Endothelial cell of umbilical vein (primary cell): Measurements from ENCODE around the gene TMEM203. TPM values are rescaled to one million over a fixed set of nuclear protein-coding genes. Genes with fewer than 3 reads are reported as not detected.

Experiments
- BruUV-seq: library from RNA; stranded (reverse); fragments of 400-500 nt; replicated peaks from 2 replicates; lab custom pipeline; 2021; lab: Mats Ljungman, UMichigan
- CTCF ChIA-PET: fragments of 300-600, 350-600 bp; sonication (Branson Sonifier 250); formaldehyde crosslinking; loops from one replicate; lab custom pipeline; 2021; ENCODE audit warnings: antibody characterized with exemption, inconsistent platforms; lab: Charles Lee
- POLR2A ChIA-PET: fragments of 300-600, 350-600 bp; sonication (Branson Sonifier 250); formaldehyde crosslinking; loops from one replicate; lab custom pipeline; 2021; ENCODE audit warnings: antibody characterized with exemption, inconsistent platforms; lab: Charles Lee
- DNase-seq: peaks from one replicate; pipeline ENCODE4 v3.0.0-alpha.2; 2011; ENCODE audit warnings: low read depth, low spot score
- FAIRE-seq: peaks from 2 replicates; lab custom pipeline; 2011; peaks lifted over from hg19 to GRCh38; lab: Jason Lieb, UNC
- H2AFZ ChIP-seq: 2 replicates; pipeline ENCODE4 v1.6.0; 2012; ENCODE audit warnings: low read depth, low read length, control low read depth, inconsistent platforms
- H3K27ac ChIP-seq: 2 replicates; pipeline ENCODE4 v1.5.1; 2011; ENCODE audit warnings: low read depth, mild to moderate bottlenecking, control low read depth, low read length, moderate library complexity; ENCODE audit not compliant: insufficient read depth
- H3K27me3 ChIP-seq, 2 experiments: 2 replicates each; pipeline versions ENCODE4 v1.6.0 to v1.6.1; 2011; ENCODE audit warnings: low read length in 2 of 2, mixed read lengths in 1 of 2; ENCODE audit not compliant: control insufficient read depth in 2 of 2, insufficient read depth in 2 of 2
- H3K36me3 ChIP-seq, 2 experiments: 2 replicates in 1 of 2; 3 replicates in 1 of 2; pipeline ENCODE4 v1.5.1; 2011; ENCODE audit warnings: low read length in 2 of 2, mild to moderate bottlenecking in 1 of 2, moderate library complexity in 1 of 2; ENCODE audit not compliant: control insufficient read depth in 2 of 2, insufficient read depth in 2 of 2; ENCODE audit errors: extremely low read depth in 1 of 2
- H3K4me1 ChIP-seq: 3 replicates; pipeline ENCODE4 v1.5.1; 2011; ENCODE audit warnings: mild to moderate bottlenecking, low read length; ENCODE audit not compliant: control insufficient read depth, insufficient read depth; ENCODE audit errors: extremely low read depth
- H3K4me2 ChIP-seq: 2 replicates; pipeline ENCODE4 v1.6.1; 2011; ENCODE audit warnings: low read length, control low read depth, mixed read lengths; ENCODE audit not compliant: insufficient read depth
- H3K4me3 ChIP-seq, 3 experiments: fragments of 200-600 bp in 1 of 3; sonication (generic), shearing (Covaris generic) in 1 of 3; replicated peaks in 1 of 3; 2 replicates each; pipeline ENCODE4 v1.5.1; 2011 to 2016; ENCODE audit warnings: control low read depth in 3 of 3, low read length in 3 of 3, mild to moderate bottlenecking in 2 of 3, inconsistent platforms in 1 of 3, low read depth in 1 of 3, moderate library complexity in 1 of 3; ENCODE audit not compliant: insufficient read depth in 1 of 3
- H3K79me2 ChIP-seq: 2 replicates; pipeline ENCODE4 v1.6.0; 2012; ENCODE audit warnings: low read length, inconsistent platforms; ENCODE audit not compliant: control insufficient read depth, insufficient read depth
- H3K9ac ChIP-seq: replicated peaks from 2 replicates; pipeline ENCODE3; 2011; ENCODE audit warnings: low read length, control low read depth; ENCODE audit not compliant: insufficient read depth; ENCODE audit errors: extremely low read depth
- H3K9me1 ChIP-seq: replicated peaks from 3 replicates; pipeline ENCODE4 v1.6.0; 2011; ENCODE audit warnings: mild to moderate bottlenecking, low read length; ENCODE audit not compliant: control insufficient read depth, insufficient read depth; ENCODE audit errors: extremely low read depth
- H3K9me3 ChIP-seq: replicated peaks from 2 replicates; pipeline ENCODE4 v1.5.1; 2012; ENCODE audit warnings: low read length, inconsistent platforms; ENCODE audit not compliant: control insufficient read depth, insufficient read depth
- H4K20me1 ChIP-seq: replicated peaks from 2 replicates; pipeline ENCODE3; 2011; ENCODE audit warnings: mild to moderate bottlenecking, low read length; ENCODE audit not compliant: control insufficient read depth, insufficient read depth; ENCODE audit errors: extremely low read depth
- EZH2 ChIP-seq: IDR thresholded peaks from 2 replicates; pipeline ENCODE4 v1.6.1; 2012; ENCODE audit warnings: borderline replicate concordance, low read depth, mild to moderate bottlenecking, moderate library complexity, low read length, inconsistent platforms; ENCODE audit not compliant: severe bottlenecking
- FOS ChIP-seq: IDR thresholded peaks from 2 replicates; pipeline ENCODE4 v1.6.1; 2011; ENCODE audit warnings: mild to moderate bottlenecking, low read length, moderate library complexity, borderline replicate concordance; ENCODE audit not compliant: insufficient read depth
- GATA2 ChIP-seq: IDR thresholded peaks from 2 replicates; pipeline ENCODE4 v1.7.0; 2011; ENCODE audit warnings: low read depth, mild to moderate bottlenecking, moderate library complexity, mixed read lengths, low read length; ENCODE audit not compliant: insufficient read length, insufficient read depth
- JUN ChIP-seq: IDR thresholded peaks from 2 replicates; pipeline ENCODE4 v1.6.1; 2011; ENCODE audit warnings: borderline replicate concordance, low read depth; ENCODE audit not compliant: insufficient read length, insufficient read depth
- MYC ChIP-seq: IDR thresholded peaks from one replicate; pipeline ENCODE4 v1.6.1; 2011; ENCODE audit warnings: mild to moderate bottlenecking, low read depth, low read length
- POLR2A ChIP-seq: IDR thresholded peaks from 2 replicates; pipeline ENCODE4 v1.6.1; 2012; ENCODE audit warnings: low read depth, mild to moderate bottlenecking, control low read depth, low read length
- POLR2AphosphoS5 ChIP-seq: IDR thresholded peaks from 2 replicates; pipeline ENCODE4 v1.6.1; 2012; ENCODE audit warnings: low read depth, mild to moderate bottlenecking, control low read depth, low read length, moderate library complexity; ENCODE audit not compliant: insufficient read depth
- dilution Hi-C: fragments of 300-500 bp; cut with MboI; formaldehyde crosslinking; loops from one replicate; pipeline ENCODE4 v1.15.0; 2019; ENCODE audit warnings: low sequenced_read_pairs; ENCODE audit not compliant: extremely low pct_ligation_motif_present
- intact Hi-C: fragments of 100-400 bp; cut with micrococcal nuclease; formaldehyde crosslinking; loops from one replicate; pipeline ENCODE4 v1.10.0; 2022
- polyA plus RNA-seq, 4 experiments: library from polyadenylated mRNA; depleted of rRNA in 3 of 4; stranded (reverse) in 3 of 4; unstranded in 1 of 4; fragments of >200 nt; gene quantifications; 2 replicates each; pipeline versions ENCODE4 v1.2.1 to v1.2.3, GENCODE V29; 2011 to 2012; ENCODE audit warnings: missing spikeins in 1 of 4
- total RNA-seq: library from RNA; stranded (reverse); gene quantifications from 2 replicates; pipeline ENCODE4 v1.2.3, GENCODE V29; 2021
- TF ChIP-seq, protein P1 (sequence below), 2 donors: IDR thresholded peaks; 1 replicate in 1 of 2; 2 replicates in 1 of 2; pipeline ENCODE4 v1.5.1; 2011; ENCODE audit warnings: low read length in 2 of 2, mild to moderate bottlenecking in 2 of 2, moderate library complexity in 2 of 2, control low read depth in 1 of 2, inconsistent platforms in 1 of 2, low read depth in 1 of 2; ENCODE audit not compliant: insufficient read depth in 1 of 2; ENCODE audit errors: extremely low read depth in 1 of 2
- TF ChIP-seq, protein P2 (sequence below): IDR thresholded peaks from 2 replicates; pipeline ENCODE4 v1.6.1; 2011; ENCODE audit not compliant: insufficient read depth, insufficient read length

TMEM203 gene
- total and polyA plus RNA-seq, 2 donors (not counting 3 experiments of a cell fraction or from before 2014, with no cell fraction given), result 29.6 to 39.8 TPM

DNA sequence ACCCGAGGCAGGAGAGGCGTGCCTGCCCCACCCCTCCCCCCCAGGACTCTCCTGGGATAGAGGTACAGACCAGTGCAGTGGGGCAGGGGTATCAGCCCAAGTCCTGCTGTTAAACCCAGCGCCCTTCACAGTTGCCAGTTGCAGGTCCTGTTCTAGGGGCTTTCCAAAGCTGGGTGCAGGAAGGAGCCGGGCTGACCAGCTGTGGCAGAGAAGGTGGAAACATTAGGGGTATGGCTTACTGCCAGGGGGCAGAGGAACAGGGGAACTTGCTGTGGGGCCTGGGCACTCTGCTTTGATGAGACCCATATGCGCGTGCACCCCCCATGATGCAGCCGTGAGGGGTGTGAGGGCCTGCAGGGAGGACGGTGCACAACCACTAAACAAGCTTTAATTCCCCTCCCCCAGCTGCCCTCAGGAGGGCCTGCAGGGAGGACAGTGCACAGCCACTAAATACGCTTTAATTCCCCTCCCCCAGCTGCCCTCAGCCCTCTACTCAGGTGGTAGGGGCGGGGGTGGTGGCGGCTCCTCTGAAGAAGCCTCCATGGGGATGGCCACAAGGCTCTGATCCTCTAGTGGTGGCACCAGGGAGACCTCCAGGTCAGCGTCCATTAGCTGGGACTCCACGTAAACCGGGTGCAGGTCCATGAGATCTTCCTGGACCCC is 34.8 kb downstream of the TMEM203 start:
- Histone ChIP-seq H3K9me1 (no peaks in the 10 kb centered on the region), H3K27me3 (peaks cover 23 to 29% of the 10 kb centered on the region in 2 experiments), H4K20me1 (no peaks in the 10 kb centered on the region), H3K36me3 (no peaks in the 10 kb centered on the region), H3K4me1 (no peaks in the 10 kb centered on the region), H3K4me3 (no peak overlapping the region), H2AFZ (no peak overlapping the region), H3K79me2 (no peaks in the 10 kb centered on the region), H3K9me3 (no peaks in the 10 kb centered on the region), H3K4me2 (no peak overlapping the region), H3K9ac (no peak overlapping the region), H3K27ac (no peak overlapping the region)
- CTCF ChIA-PET, result interaction anchor here (1.2 kb wide), 1 partner anchor 8 kb away, joined by 4 read pairs; no protein-coding TSS in a partner anchor
- dilution Hi-C loops, result no loop called here
- DNase-seq (no peak), FAIRE-seq (no peak)
- POLR2A ChIA-PET, result no interaction called here
- intact Hi-C loops, result no loop called here
- no TSS peak for BruUV-seq
- TF ChIP-seq MYC, result no peak
- no peak for TF ChIP-seq EZH2

DNA sequence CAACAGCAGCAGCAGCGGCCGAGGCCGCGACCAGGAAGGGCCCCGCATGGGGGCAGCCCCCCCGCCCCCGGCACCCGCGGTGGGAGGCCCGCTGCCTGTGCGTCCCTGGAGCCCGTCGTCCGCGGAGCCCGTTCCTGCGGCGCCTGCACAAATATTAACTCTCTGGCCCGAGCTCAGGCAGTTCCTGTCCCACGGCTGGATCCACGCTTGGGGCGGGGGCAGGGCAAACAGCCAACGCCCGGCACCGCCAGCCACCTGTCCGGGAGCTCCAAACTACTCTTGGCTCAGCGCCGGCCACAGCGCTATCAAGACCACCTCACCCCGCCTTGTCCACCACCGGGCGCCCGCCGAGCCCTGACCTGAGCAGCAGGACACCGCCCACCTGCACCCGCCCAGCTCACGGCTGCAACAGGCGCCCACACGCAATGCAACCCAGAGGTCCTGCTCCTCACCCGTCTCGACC is 35.5 kb downstream of the TMEM203 start, which contains the start of gene LRRC26:
Gene LRRC26 (minus strand): TSS at position 156 of the 463 bp plus-strand sequence. CDS start 108 bp downstream, at position 48.
- no peak within 1 kb of the TSS for H3K9ac ChIP-seq
- intact Hi-C loops (no loop called here), dilution Hi-C loops (no loop called here)
- no peak for DNase-seq
- H3K36me3 ChIP-seq, result no peaks in the 10 kb centered on the region
- BruUV-seq, result no TSS peak
- TF ChIP-seq POLR2A (no peak), GATA2 (no peak), JUN (no peak), FOS (no peak), POLR2AphosphoS5 (no peak), EZH2 (no peak), MYC (no peak)
- TF ChIP-seq, protein P1, sequence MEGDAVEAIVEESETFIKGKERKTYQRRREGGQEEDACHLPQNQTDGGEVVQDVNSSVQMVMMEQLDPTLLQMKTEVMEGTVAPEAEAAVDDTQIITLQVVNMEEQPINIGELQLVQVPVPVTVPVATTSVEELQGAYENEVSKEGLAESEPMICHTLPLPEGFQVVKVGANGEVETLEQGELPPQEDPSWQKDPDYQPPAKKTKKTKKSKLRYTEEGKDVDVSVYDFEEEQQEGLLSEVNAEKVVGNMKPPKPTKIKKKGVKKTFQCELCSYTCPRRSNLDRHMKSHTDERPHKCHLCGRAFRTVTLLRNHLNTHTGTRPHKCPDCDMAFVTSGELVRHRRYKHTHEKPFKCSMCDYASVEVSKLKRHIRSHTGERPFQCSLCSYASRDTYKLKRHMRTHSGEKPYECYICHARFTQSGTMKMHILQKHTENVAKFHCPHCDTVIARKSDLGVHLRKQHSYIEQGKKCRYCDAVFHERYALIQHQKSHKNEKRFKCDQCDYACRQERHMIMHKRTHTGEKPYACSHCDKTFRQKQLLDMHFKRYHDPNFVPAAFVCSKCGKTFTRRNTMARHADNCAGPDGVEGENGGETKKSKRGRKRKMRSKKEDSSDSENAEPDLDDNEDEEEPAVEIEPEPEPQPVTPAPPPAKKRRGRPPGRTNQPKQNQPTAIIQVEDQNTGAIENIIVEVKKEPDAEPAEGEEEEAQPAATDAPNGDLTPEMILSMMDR (IDR thresholded peaks at IDR 0.05; ENCODE audit: extremely low read depth in 1 of 2, insufficient read depth in 1 of 2, low read depth in 1 of 2, low read length in 2 of 2), result no peak
- TF ChIP-seq, protein P2, sequence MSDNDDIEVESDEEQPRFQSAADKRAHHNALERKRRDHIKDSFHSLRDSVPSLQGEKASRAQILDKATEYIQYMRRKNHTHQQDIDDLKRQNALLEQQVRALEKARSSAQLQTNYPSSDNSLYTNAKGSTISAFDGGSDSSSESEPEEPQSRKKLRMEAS, result no peak
- no peaks in the 10 kb centered on the region for H3K9me3 ChIP-seq
- H3K27me3 ChIP-seq, result peaks cover 23 to 29% of the 10 kb centered on the region in 2 experiments
- H3K4me1 ChIP-seq, result no peaks in the 10 kb centered on the region
- peak within 1 kb of the TSS; percentile 32 for H3K4me2 ChIP-seq
- no peaks in the 10 kb centered on the region for H3K79me2 ChIP-seq
- no peak within 1 kb of the TSS for H3K27ac ChIP-seq
- no peak within 1 kb of the TSS for H2AFZ ChIP-seq
- H3K4me3 ChIP-seq, result peak within 1 kb of the TSS in 2 of 3 experiments; percentile 5 to 10
- POLR2A ChIA-PET, result no interaction called here
- no peak for FAIRE-seq
- H3K9me1 ChIP-seq, result no peaks in the 10 kb centered on the region
- no peaks in the 10 kb centered on the region for H4K20me1 ChIP-seq
- CTCF ChIA-PET, result interaction anchor here (1.1 kb wide), 1 partner anchor 35 kb away, joined by 3 read pairs; no protein-coding TSS in a partner anchor
